Transverse colon (tissue), 4 donors: ENCODE measurements around the gene IMMP2L. TPM values are rescaled to one million over a fixed set of nuclear protein-coding genes. Genes with fewer than 3 reads are reported as not detected.
"Not testable (repeated sequence)": the region's sequence is repeated elsewhere in the genome, so short reads cannot be mapped to it uniquely, and the experiment has no call there.

Source experiments
- DNase-seq: peaks from one replicate; pipeline ENCODE4 v3.0.0-alpha.2; 2019
- H3K27ac ChIP-seq, 4 donors: fragments of 200-600 bp; sonication (generic); 2 replicates each; pipeline ENCODE4 v1.5.1; 2016 to 2018; ENCODE audit warnings: inconsistent platforms in 4 of 4
- H3K27me3 ChIP-seq: fragments of 200-600 bp; sonication (generic); 2 replicates; pipeline ENCODE4 v1.5.1; 2017; ENCODE audit warnings: inconsistent platforms
- H3K36me3 ChIP-seq, 4 donors: fragments of 200-600 bp; sonication (generic); 2 replicates each; pipeline ENCODE4 v1.5.1; 2017 to 2019; ENCODE audit warnings: inconsistent platforms in 4 of 4
- H3K4me1 ChIP-seq, 4 donors: fragments of 200-600 bp; sonication (generic); 2 replicates each; pipeline ENCODE4 v1.5.1; 2017 to 2020; ENCODE audit warnings: inconsistent platforms in 4 of 4
- H3K4me3 ChIP-seq, 4 donors: fragments of 200-600 bp; sonication (generic); 1 replicate in 1 of 4; 2 replicates in 3 of 4; pipeline versions ENCODE4 v1.5.1 to v1.6.1; 2017 to 2019; ENCODE audit warnings: inconsistent platforms in 4 of 4
- H3K9me3 ChIP-seq, 2 donors: fragments of 200-600 bp; sonication (generic); 2 replicates each; pipeline ENCODE4 v1.5.1; 2017 to 2019; ENCODE audit warnings: inconsistent platforms in 2 of 2
- EP300 ChIP-seq: sonication (generic); formaldehyde crosslinking; IDR thresholded peaks from one replicate; pipeline ENCODE4 v1.6.1; 2017; ENCODE audit warnings: antibody characterized with exemption, low read depth
- POLR2A ChIP-seq: fragments of 450-650 bp; IDR thresholded peaks from one replicate; pipeline ENCODE4 v1.6.1; 2016; ENCODE audit warnings: antibody characterized with exemption, mild to moderate bottlenecking, moderate library complexity
- POLR2AphosphoS5 ChIP-seq, 3 donors: sonication (generic); formaldehyde crosslinking; IDR thresholded peaks; one replicate each; pipeline ENCODE4 v1.6.1; 2016; ENCODE audit warnings: antibody characterized with exemption in 3 of 3
- WGBS, 2 donors: methylation state at CpG; one replicate each; pipeline ENCODE4 v1.1.5; 2018; ENCODE audit warnings: low coverage in 1 of 2; 5-methylcytosine and 5-hydroxymethylcytosine counted together
- in situ Hi-C, 4 donors: fragments of 200-750 bp; cut with MboI; loops; one replicate each; pipeline versions ENCODE4 v1.15.0 to v1.15.1; 2017; ENCODE audit warnings: low sequenced_read_pairs in 3 of 4, low pct_ligation_motif_present in 1 of 4, low pct_unique_long_range_greater_than_20kb in 1 of 4
- intact Hi-C: fragments of 100-400 bp; cut with DNase I; formaldehyde crosslinking; loops from one replicate; pipeline ENCODE4 v1.15.1; 2023; ENCODE audit warnings: low total_unique reads
- total RNA-seq, 4 donors: library from RNA; depleted of rRNA; stranded (reverse); fragments of >200 nt; gene quantifications; one replicate each; pipeline ENCODE4 v1.1.0, GENCODE V29; 2016
- TF ChIP-seq, protein P1 (sequence below), 5 experiments: fragments of 200-600 bp in 3 of 5; fragments of 450-650 bp in 2 of 5; sonication (generic) in 3 of 5; IDR thresholded peaks; 1 replicate in 2 of 5; 2 replicates in 3 of 5; pipeline ENCODE4 v1.5.1; 2016 to 2017; ENCODE audit warnings: antibody characterized with exemption in 5 of 5, inconsistent platforms in 3 of 5, mild to moderate bottlenecking in 2 of 5, moderate library complexity in 1 of 5

Gene IMMP2L
- total RNA-seq, 4 donors from 2014 or later, result 8.6 to 69.6 (median 10.9) TPM

DNA sequence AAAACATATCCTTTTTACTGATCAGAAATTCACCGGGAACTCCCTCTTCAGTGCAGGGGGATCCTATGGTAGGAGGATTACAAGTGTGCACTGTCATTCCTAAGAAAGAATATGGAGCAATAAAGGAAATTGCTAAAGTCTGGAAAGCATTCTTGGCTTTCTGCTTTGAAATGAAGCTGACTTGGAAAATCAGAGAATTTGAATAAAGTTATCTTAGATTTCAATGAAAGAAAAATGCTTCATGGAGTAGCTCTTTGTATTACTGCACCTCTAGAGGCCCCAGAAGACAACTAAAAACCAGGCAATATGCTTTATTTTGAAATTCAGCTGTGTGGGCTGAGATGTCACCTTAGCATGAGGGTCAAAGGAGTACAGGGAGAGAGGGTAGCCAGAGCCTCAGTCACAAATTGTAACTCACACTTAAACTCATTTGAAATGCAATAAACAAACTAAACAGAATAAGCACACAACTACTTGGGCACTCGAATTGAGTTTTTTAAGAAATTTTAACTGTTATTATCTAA is 102.5 kb downstream of the IMMP2L start:
- no peaks in the 10 kb centered on the region for H3K27me3 ChIP-seq
- intact Hi-C loops (no loop called here), in situ Hi-C loops (no loop called here)
- no peaks in the 10 kb centered on the region for H3K9me3 ChIP-seq
- no peak overlapping the region for H3K27ac ChIP-seq
- DNase-seq, result no peak
- 83 to 84% methylated on average over 2 of the region's 2 CpGs for WGBS, 2 donors
- no peaks in the 10 kb centered on the region for H3K4me1 ChIP-seq
- TF ChIP-seq, protein P1, sequence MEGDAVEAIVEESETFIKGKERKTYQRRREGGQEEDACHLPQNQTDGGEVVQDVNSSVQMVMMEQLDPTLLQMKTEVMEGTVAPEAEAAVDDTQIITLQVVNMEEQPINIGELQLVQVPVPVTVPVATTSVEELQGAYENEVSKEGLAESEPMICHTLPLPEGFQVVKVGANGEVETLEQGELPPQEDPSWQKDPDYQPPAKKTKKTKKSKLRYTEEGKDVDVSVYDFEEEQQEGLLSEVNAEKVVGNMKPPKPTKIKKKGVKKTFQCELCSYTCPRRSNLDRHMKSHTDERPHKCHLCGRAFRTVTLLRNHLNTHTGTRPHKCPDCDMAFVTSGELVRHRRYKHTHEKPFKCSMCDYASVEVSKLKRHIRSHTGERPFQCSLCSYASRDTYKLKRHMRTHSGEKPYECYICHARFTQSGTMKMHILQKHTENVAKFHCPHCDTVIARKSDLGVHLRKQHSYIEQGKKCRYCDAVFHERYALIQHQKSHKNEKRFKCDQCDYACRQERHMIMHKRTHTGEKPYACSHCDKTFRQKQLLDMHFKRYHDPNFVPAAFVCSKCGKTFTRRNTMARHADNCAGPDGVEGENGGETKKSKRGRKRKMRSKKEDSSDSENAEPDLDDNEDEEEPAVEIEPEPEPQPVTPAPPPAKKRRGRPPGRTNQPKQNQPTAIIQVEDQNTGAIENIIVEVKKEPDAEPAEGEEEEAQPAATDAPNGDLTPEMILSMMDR (IDR thresholded peaks at IDR 0.05), result no peak
- TF ChIP-seq POLR2A (no peak), POLR2AphosphoS5 (IDR thresholded peaks at IDR 0.05) (no peak), EP300 (no peak)
- no peak overlapping the region for H3K4me3 ChIP-seq
- H3K36me3 ChIP-seq, result no peaks in the 10 kb centered on the region

DNA sequence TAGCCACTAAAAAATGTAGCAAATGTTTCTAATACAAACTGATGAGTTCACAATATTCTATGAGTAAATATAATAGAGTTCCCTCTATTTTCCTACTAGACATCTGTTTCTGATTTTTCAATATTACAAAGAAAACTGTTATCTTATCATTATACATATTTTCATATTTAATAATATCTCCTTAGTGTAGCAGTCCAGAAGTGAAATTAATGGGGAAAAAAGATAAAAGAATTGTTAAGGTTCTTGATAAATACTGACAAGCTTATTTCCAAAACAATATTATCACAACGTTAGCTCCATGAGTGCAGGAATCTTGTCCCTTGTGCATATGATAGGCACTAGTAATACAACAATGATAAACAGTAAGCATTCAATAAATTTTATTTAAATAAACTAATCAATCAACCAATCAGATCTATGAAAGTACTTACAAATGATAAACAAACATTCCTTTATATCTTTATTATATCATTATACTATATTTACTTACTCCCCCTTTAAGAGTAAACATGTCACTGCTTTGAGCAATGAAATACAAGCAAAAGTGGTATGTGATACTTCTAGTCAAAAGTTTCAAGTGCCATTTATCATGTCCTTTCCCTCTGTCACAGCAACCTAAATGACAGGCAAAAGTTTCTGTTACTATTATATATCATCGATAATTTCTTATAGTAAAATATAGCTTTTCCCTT is 103.1 kb downstream of the IMMP2L start:
- Histone ChIP-seq H3K27me3 (no peaks in the 10 kb centered on the region), H3K27ac (no peak overlapping the region), H3K4me3 (no peak overlapping the region), H3K36me3 (no peaks in the 10 kb centered on the region), H3K4me1 (no peaks in the 10 kb centered on the region), H3K9me3 (no peaks in the 10 kb centered on the region)
- DNase-seq, result no peak
- intact Hi-C loops, result no loop called here
- TF ChIP-seq POLR2AphosphoS5 (IDR thresholded peaks at IDR 0.05) (no peak), POLR2A (no peak), EP300 (no peak)
- TF ChIP-seq, protein P1 (IDR thresholded peaks at IDR 0.05), result no peak
- in situ Hi-C loops, result no loop called here
- WGBS, 2 donors, result 85 to 87% methylated on average over 2 of the region's 2 CpGs

DNA sequence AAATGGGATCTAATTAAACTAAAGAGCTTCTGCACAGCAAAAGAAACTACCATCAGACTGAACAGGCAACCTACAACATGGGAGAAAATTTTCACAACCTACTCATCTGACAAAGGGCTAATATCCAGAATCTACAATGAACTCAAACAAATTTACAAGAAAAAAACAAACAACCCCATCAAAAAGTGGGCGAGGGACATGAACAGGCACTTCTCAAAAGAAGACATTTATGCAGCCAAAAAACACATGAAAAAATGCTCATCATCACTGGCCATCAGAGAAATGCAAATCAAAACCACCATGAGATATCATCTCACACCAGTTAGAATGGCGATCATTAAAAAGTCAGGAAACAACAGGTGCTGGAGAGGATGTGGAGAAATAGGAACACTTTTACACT is 111.6 kb downstream of the IMMP2L start:
- H3K27me3 ChIP-seq, intact Hi-C loops, DNase-seq, H3K4me1 ChIP-seq, H3K36me3 ChIP-seq, H3K9me3 ChIP-seq, in situ Hi-C loops, H3K4me3 ChIP-seq, H3K27ac ChIP-seq: not testable (repeated sequence)
- WGBS, 2 donors, result 85% methylated on average over 1 of the region's 2 CpGs; no CpG with 5 or more reads in 1 of the 2 donors

DNA sequence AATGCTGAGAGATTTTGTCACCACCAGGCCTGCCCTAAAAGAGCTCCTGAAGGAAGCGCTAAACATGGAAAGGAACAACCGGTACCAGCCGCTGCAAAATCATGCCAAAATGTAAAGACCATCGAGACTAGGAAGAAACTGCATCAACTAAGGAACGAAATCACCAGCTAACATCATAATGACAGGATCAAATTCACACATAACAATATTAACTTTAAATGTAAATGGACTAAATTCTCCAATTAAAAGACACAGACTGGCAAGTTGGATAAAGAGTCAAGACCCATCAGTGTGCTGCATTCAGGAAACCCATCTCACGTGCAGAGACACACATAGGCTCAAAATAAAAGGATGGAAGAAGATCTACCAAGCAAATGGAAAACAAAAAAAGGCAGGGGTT is 114.8 kb downstream of the IMMP2L start:
- intact Hi-C loops, result not testable (repeated sequence)

DNA sequence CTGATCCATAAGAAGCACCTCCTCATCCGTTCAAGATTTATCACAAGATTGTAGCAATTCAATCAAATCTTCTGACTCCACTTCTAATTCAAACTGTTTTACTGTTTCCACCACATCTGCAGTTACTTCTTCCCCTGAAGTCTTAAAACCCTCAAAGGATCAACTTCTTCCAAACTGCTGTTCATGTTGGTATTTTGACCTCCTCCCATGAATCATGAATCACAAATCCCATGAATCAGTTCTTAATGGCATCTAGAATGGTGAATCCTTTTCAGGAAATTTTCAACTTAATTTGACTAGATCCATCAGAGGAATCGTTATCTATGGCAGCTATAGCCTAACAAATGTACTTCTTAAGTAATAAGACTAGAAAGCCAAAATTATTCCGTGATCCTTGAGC is 122.3 kb downstream of the IMMP2L start:
- 95 to 97% methylated on average over 3 of the region's 3 CpGs for WGBS, 2 donors
- no peak for DNase-seq
- Histone ChIP-seq H3K4me1 (no peaks in the 10 kb centered on the region), H3K9me3 (peaks cover 0 to 4% of the 10 kb centered on the region in 2 donors), H3K36me3 (no peaks in the 10 kb centered on the region), H3K27ac (no peak overlapping the region), H3K27me3 (no peaks in the 10 kb centered on the region), H3K4me3 (no peak overlapping the region)
- intact Hi-C loops (no loop called here), in situ Hi-C loops (no loop called here)
- TF ChIP-seq, protein P1 (IDR thresholded peaks at IDR 0.05), result no peak
- TF ChIP-seq POLR2AphosphoS5 (IDR thresholded peaks at IDR 0.05) (no peak), POLR2A (no peak), EP300 (no peak)

More for the DNA sequence above, 114.8 kb downstream of the IMMP2L start:
- H3K36me3 ChIP-seq, H3K27ac ChIP-seq, H3K27me3 ChIP-seq, H3K4me1 ChIP-seq, in situ Hi-C loops, H3K4me3 ChIP-seq, H3K9me3 ChIP-seq, DNase-seq: not testable (repeated sequence)
- 96 to 100% methylated on average over 2 to 5 of the region's 6 CpGs for WGBS, 2 donors
